Thyroid gland (tissue), 4 donors: ENCODE results near the gene CD6.

Experiments
- CTCF ChIP-seq, 6 experiments: fragments of 200-600 bp in 3 of 6; fragments of 450-650 bp in 3 of 6; sonication (generic) in 3 of 6; IDR thresholded peaks; one replicate each; pipeline ENCODE4 v1.5.1; 2016 to 2019; ENCODE audit warnings: antibody characterized with exemption in 6 of 6, mild to moderate bottlenecking in 2 of 6, inconsistent platforms in 1 of 6, moderate library complexity in 1 of 6
- POLR2A ChIP-seq, 2 donors: fragments of 450-650 bp; IDR thresholded peaks; one replicate each; pipeline ENCODE4 v1.6.1; 2017; ENCODE audit warnings: antibody characterized with exemption in 2 of 2, mild to moderate bottlenecking in 2 of 2, moderate library complexity in 1 of 2

DNA sequence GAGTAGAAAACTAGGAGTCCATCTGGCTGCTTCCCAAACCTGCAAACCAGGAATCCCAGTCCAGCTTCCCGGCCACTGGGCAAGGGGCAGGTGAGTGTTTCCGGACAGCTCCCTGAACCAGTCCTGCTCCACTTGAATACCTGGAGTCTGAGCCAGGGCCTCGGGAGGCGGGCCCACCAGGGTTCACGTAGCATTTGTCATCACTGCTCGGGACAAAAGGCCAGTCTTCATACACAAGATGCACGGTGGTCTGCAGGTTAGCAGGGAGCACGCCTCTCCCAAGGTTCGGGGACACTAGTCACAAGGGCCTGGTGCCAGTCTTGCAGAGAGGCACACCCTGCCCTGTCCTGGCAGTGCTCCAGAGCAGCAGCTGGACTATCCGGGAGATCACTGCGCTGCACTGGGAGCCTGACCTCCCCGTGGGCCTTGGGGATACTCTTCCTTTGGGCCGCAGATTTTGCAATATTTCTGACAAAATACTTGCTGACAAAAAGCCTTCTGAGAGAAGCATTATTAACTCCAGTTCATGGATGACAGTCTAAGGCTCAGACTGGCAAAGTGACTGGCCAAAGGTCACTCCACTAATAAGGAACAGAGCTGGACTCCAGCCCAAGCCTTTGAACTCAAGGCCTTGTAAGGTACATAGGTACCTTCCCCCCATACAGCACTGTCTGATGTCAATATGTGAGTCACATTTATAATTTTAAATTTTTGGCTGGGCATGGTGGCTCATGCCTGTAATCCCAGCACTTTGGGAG, 25.1 kb downstream of the CD6 start:
- TF ChIP-seq CTCF (IDR thresholded peaks at IDR 0.05) = no peak
- no peak for TF ChIP-seq POLR2A (IDR thresholded peaks at IDR 0.05)
